CD4-positive, alpha-beta T cell treated with Interleukin-6 for 4 hours (primary cell): ENCODE results near the gene TNFRSF1B.
A peak's percentile ranks its signal among the peaks of the same experiment; 100 is the strongest.

Experiments
- DNase-seq: peaks from one replicate; pipeline ENCODE4 v3.0.0-alpha.2; 2020; ENCODE audit warnings: mixed read lengths

Gene TNFRSF1B

GRCh38 chr1:12142141-12142823 is 24.5 kb upstream of the TNFRSF1B start:
- DNase-seq, result no peak

GRCh38 chr1:12142891-12143630 is 23.7 kb upstream of the TNFRSF1B start:
- peak; percentile 10 for DNase-seq

- peak; percentile 61 for DNase-seq
Observed at GRCh38 chr1:12143631-12144155, 23.1 kb upstream of the TNFRSF1B start.

GRCh38 chr1:12144236-12144635 is 22.6 kb upstream of the TNFRSF1B start:
- DNase-seq, result peak; percentile 1

- no peak for DNase-seq
Observed at GRCh38 chr1:12144969-12145368, 21.8 kb upstream of the TNFRSF1B start.

- peak; percentile 1 for DNase-seq
Observed at GRCh38 chr1:12145616-12146342, 21.0 kb upstream of the TNFRSF1B start.

- DNase-seq, result peak; percentile 0
Observed at GRCh38 chr1:12146343-12147112, 20.3 kb upstream of the TNFRSF1B start.

GRCh38 chr1:12147201-12147701 is 19.5 kb upstream of the TNFRSF1B start:
- DNase-seq, result no peak

GRCh38 chr1:12148160-12148957 is 18.4 kb upstream of the TNFRSF1B start:
- DNase-seq, result peak; percentile 3

GRCh38 chr1:12148958-12149790 is 17.6 kb upstream of the TNFRSF1B start:
- peak; percentile 9 for DNase-seq

GRCh38 chr1:12149791-12150175 is 17.0 kb upstream of the TNFRSF1B start:
- DNase-seq, result no peak

GRCh38 chr1:12150456-12151200 is 16.2 kb upstream of the TNFRSF1B start:
- peak; percentile 55 for DNase-seq

GRCh38 chr1:12151465-12151864 is 15.3 kb upstream of the TNFRSF1B start:
- DNase-seq, result no peak

- peak; percentile 43 for DNase-seq
Observed at GRCh38 chr1:12152113-12152891, 14.5 kb upstream of the TNFRSF1B start.

GRCh38 chr1:12153181-12153785 is 13.5 kb upstream of the TNFRSF1B start:
- DNase-seq, result peak; percentile 47

GRCh38 chr1:12155328-12155727 is 11.5 kb upstream of the TNFRSF1B start:
- DNase-seq, result no peak

- peak; percentile 44 for DNase-seq
Observed at GRCh38 chr1:12157366-12158231, 9.2 kb upstream of the TNFRSF1B start.
